HG02798 (cell line): Measurements from ENCODE around the gene NXN.
"Not testable (repeated sequence)": the region's sequence is repeated elsewhere in the genome, so short reads cannot be mapped to it uniquely, and the experiment has no call there.

Experiments
- ATAC-seq: cut with Tn5 transposase; IDR thresholded peaks from one replicate; pipeline ENCODE4 v1.9.1; 2021; ENCODE audit warnings: mild to moderate bottlenecking; ENCODE audit not compliant: unreplicated experiment, poor library complexity

Gene NXN

GRCh38 chr17:848402-848801 lies 131.2 kb downstream of the NXN start:
- no peak for ATAC-seq

GRCh38 chr17:846901-847843 lies 132.4 kb downstream of the NXN start:
- no peak for ATAC-seq

GRCh38 chr17:841313-841712 lies 138.3 kb downstream of the NXN start:
- no peak for ATAC-seq

GRCh38 chr17:838486-838885 lies 141.1 kb downstream of the NXN start:
- ATAC-seq = no peak

- ATAC-seq = no peak
Observed at GRCh38 chr17:836151-836550, 143.4 kb downstream of the NXN start.

GRCh38 chr17:835721-836120 lies 143.9 kb downstream of the NXN start:
- ATAC-seq = not testable (repeated sequence)

GRCh38 chr17:835263-835662 lies 144.3 kb downstream of the NXN start:
- ATAC-seq = no peak

- no peak for ATAC-seq
Observed at GRCh38 chr17:834136-834535, 145.4 kb downstream of the NXN start.

- ATAC-seq = no peak
Observed at GRCh38 chr17:830950-831349, 148.6 kb downstream of the NXN start.

GRCh38 chr17:830381-830780 lies 149.2 kb downstream of the NXN start:
- ATAC-seq = no peak

- not testable (repeated sequence) for ATAC-seq
Observed at GRCh38 chr17:829614-830013, 150.0 kb downstream of the NXN start.

GRCh38 chr17:828761-829160 lies 150.8 kb downstream of the NXN start:
- ATAC-seq = no peak

GRCh38 chr17:826778-827177 lies 152.8 kb downstream of the NXN start:
- no peak for ATAC-seq

GRCh38 chr17:825216-825615 lies 154.4 kb downstream of the NXN start:
- ATAC-seq = no peak

GRCh38 chr17:824378-824777 lies 155.2 kb downstream of the NXN start:
- ATAC-seq = no peak

- no peak for ATAC-seq
Observed at GRCh38 chr17:823501-823902, 156.1 kb downstream of the NXN start.

GRCh38 chr17:819251-819650 lies 160.3 kb downstream of the NXN start:
- ATAC-seq = no peak

GRCh38 chr17:814371-814770 lies 165.2 kb downstream of the NXN start:
- no peak for ATAC-seq

- ATAC-seq = no peak
Observed at GRCh38 chr17:812638-813204, 166.9 kb downstream of the NXN start.

GRCh38 chr17:811051-811784 lies 168.4 kb downstream of the NXN start:
- ATAC-seq = no peak
